ENCODE results near the gene ANKRA2.
"Not testable (repeated sequence)": the region's sequence is repeated elsewhere in the genome, so short reads cannot be mapped to it uniquely, and the experiment has no call there.

ANKRA2 gene

DNA sequence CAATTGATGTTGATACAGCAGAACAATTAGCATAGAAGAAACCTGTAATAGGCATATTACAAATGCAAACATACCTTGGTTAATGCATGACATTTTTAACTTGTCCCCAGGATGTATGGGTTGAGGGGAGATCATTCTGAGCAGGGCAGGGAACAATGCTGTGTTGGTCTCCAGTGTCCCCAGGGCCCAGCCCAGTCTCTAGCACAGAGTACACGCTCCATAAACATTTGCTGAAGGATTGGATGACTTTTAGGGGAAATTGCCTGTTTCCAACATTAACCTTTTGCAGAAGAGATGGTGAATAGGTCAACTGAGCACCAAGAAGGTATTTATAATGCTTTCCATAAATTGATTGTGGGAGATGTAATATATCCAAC, 20.0 kb downstream of the ANKRA2 start:
- no peak for DNase-seq

DNA sequence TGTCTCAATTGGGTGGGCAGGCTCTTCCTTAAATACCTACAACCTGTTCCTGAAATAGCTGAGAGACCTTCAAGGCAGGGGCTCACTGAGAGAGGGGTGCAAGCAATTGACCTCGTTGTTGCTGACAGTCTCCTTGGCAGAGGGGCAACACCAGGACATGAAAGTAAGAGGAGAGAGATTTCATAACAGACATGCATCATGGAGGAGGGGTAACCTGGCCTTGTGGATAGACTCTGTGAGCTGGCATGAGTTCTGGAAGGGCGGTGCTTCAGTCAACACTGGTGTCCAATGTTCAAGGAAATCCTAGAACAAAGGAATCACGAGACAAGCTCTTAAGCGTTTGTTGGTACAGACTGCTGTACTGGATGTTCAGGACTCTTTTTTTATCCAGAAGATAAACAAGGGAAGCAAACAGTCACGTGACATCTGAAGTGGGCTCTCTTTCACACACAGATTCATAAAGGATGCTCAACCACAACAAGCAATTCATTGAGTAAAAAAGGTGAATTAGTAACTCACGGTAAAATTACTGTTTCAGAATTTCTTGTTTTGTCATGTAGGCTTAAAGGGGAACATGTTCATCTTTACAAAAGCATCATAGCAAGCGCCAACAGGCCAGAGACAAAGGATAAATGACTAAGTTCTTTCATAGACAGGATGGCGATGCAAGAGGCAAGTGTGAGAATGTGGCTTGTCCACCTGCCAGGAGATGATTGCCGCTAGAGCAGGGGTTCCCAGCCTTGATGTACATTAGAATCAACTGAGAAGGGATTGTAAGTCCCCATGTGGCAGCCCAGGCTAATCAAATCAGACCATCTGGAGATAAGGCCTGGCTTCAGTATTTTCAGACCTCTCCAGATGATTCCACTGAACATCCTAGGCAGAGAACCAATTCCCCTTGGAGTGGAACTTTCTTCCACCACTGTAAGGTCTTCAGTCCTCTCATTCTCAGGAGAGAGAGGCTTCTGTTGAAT, 20.7 kb downstream of the ANKRA2 start:
- DNase-seq, result no peak

DNA sequence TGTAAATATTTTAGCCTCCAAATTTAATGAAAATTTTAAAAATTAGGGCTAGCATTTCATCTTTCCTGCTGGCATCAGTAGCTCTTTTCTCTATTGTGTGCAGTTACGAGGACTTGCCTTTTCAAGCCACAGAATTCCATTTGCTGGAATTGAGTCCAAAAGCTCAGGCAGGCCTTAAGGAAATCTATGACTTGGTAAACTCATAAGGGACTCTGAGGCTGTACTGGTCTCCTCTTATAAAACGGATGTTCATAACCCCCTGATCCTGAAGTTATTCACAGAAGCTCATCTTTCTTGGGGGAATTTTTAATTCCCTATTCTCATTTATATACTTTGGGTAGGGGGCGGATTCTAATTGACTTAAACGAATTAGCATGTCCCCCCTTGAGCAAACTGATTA, 23.4 kb downstream of the ANKRA2 start:
- no peak for DNase-seq

DNA sequence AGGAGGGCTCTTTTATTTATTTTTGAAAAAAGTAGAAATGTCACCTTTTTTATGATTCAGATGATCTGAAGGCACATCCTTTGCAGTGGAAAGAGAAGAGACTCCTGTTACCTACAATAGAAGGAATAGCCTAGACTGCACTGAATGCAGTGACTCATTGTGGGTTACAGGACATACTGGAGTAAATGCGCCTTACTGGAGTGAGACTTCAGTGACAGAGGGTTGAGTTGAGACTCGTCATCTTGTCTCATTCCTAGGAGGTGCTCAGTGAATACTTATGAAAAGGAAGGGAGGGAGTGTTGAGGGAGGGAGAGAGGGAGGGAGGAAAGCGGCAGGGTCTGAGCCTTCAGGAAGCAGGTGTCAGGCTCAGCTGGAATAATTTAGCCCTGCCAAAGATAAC, 25.2 kb downstream of the ANKRA2 start:
- DNase-seq, result no peak

DNA sequence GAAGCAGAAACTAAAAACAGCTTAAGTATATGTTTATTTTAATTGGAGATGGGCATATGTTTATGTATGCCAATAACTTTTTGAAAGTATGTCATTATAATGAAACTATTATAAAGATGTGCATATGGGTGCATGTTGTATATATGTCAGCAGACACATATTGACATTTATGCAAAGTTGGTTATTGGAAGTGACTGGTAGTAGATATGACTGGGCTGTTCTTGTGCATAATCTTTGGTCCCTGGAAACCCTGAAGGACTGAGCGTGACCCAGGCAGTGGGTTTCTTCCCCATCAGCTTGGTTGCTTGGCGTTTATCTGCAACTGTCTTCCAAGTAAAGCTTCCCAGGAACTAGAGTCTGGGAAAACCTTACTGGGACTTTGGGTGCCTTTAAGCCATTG, 25.7 kb downstream of the ANKRA2 start:
- no peak for DNase-seq

DNA sequence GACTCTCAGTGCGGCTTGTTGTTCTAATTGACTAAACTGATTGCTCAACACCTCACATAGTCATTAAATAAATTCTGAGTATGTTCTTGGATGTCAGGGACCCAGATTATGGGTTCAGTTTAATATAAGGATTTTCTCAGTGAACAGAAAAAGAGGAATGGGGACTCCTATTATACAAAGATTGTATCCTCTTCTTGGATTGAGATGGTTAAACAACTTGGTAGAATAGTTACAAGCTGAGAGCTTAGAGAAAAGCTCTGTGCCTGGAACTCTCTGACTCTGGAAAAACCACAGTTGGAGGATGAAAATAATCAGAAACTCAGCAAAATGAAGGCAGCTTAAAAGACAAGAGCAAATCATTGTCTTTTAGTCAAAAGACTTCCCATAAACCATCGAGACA, 30.5 kb downstream of the ANKRA2 start:
- DNase-seq, result no peak

DNA sequence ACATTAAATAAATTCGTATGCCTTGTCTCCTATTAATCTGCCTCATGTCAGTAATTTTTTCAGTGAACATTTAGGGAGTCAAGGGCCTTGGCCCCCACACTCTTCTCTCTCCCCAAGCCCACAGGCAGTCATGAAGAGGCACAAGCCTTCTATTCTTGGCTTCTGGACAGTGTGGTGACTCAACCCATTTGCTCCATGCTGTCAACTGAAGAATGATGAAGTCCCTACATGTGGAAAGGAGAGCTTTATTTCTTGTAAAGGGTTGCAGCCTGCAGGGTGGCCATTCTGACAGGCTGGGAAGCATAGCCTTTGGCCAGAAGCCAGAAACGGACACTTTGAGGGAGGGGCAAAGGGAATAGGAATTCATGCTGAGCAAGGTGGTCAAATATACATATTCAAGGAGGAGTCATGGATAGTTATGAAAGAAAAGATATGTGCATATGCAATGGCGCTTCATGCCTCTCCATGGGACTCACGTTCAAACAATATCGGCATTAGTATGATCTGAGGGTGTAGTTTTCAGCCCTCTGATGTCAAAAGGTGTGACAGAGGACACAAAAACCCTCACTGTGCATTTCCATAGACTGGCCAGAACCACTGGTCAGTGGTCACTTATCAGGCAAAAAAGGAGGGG, 31.3 kb downstream of the ANKRA2 start:
- no peak for DNase-seq

DNA sequence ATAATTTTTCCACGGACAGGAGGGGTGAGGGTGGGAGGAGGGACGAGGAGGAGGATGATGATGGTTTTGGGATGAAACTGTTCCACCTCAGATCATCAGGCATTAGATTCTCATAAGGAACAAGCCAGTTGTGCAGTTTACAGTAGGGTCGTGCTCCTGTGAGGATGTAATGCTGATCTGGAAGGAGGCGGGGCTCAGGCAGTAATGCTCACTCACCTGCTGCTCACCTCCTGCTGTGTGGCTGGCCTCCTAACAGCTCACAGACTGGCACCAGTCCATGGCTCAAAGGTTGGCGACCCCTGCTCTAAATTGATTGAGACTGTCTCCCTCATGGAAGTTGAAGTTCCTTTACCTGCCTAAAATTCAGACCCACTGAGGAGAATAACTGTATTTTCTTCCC, 33.2 kb downstream of the ANKRA2 start:
- no peak for DNase-seq

DNA sequence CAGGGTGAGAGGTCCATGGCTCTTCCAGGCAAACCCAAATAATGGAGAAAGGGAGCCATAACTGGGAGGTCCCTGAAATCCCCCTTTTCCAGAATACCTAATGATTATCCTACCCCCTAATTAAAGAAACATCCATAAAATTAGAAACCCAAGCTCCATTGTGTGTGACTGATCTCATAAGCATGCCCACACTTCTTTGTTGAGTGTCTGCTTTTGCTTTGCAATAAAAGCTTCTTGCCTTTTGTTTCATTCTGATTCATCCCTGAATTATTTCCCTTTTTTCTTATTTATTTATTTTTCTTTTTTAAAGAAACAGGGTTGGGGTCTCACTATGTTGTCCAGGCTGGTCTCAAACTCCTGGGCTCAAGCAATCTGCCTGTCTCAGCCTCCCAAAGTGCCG, 34.1 kb downstream of the ANKRA2 start:
- no peak for DNase-seq

DNA sequence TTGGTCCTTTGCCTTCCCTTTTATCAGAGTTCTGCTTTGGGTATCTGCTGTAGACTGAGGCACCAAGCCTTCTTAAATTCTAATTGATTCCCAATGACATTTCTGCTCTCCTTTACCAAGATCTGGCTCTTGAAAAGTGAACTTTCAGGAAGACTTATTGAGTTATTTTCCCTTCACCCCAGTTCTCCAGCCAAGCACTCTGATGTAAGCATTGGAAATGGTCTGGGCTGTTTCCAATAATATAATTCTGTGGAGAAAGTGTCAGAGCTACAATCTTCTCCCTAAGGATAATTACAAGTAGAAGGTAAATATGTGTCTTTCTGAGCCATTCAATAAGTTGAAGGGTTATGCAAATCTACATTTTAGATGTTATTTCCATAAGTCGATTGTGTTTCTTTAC, 36.4 kb downstream of the ANKRA2 start:
- DNase-seq, result no peak

DNA sequence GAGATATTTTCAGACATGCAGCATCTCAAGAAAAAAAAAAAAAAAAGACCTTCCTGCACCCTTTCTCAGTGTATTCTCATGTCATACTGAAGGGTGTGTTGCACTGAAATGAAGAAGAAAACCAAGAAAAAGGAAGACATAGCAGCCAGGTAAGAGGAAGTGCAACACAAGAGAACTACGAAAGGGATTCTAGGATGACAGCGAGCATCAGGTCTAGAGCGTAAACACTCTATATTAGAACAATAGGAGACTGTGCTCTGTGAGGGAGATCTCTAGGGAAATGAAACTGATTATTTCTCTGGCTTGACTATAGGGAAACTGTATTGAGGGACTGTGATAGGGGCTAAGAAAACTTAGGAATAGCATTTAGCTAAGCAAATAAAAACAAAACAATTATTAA, 37.2 kb downstream of the ANKRA2 start:
- DNase-seq, result no peak

DNA sequence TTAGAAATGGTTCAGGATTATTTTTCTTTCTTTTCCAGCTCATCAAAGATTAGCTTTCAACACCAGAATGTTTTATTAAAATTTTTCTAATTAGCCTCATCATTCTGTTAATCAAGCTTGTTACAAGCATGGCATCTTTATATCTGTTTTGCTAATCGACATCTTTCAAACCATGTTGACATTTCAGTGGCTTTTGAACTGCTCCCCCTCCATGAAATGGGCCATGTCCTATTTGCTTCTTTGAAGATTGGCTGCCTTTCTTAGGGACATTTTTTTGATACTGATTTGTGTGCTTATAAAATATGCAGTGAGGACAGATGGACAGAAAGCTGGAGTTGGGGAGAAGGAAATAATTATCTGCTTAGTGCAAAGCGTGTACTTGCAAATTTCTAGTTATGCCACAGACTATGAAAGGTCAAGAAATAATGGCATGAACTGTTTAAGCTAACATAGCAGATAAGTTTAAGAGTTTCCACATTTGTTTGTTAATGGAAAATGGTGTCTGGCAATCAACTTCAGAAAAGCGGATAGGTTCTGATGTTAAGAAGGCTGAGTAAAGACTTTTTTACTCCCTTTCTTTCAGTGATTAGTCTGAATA, 39.7 kb downstream of the ANKRA2 start:
- DNase-seq, result no peak

DNA sequence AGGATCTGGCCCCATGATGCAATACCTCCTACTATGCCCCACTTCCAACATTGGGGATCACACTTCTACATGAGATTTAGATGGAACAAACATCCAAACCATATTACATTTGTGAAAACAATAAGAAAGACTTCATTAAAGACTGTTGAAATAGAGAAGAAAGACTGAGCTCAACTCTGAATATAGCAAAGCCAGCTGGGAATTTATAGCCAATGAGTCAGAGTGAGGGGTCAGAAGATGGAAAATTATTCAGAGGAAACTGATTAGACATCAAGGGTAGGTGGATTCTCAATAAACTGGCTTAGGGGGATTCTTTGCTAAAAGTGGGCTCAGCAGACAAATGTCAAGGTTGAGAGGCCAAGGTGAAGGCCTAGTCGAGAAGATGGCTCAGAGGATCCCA, 41.6 kb downstream of the ANKRA2 start:
- DNase-seq, result no peak

DNA sequence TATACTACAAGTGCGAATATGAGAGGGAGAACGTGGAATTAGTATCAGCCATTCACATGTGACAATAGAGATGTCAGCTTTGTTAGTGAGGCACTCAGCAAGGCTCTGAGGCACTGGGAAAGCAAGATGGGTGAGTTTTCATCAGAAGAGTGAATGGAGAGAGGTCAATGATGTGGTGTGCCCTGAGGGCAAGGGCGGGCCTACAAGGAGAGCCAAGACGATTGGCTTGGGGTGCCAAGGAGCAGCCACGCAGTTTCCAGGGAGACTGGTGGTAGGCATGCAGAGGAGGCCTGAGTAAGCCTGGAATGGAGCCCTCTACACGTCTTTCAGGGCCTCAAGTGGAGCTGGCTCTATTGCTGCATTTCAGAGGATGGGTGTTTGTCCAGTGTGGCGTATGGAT, 42.5 kb downstream of the ANKRA2 start:
- no peak for DNase-seq

DNA sequence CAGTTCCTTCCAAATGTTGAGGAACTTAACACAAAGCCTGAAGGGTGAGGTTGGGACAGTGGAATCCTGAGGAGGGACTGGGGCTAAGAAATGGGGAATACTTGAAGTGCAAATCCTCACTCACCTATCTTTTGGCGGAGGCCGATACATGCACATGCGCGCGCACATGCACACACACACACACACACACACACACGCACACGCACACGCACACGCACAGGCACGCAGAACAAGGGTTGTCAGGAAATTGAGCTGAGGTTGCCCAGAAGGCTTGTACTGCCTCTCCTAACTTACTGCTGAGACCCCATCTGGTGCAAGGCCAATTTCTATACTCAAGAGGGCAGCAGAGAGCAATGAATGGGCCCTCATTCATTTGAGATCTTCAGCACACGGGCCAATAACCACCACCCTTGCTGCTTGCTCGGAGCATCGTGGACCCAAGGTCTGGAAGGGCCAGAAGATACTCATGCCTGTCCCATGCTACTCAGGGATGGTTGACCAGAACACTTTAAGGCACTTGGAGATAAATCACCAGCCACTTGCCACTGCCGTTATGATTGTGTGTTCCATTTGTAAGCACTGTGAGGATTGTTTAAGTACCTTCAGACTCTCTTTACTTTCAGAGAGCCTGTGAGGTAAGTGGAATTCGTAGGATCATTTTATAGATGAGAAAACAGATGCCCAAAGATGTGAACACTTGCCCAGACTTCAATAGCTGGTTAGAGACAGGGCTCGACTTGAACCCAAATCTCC, 45.7 kb downstream of the ANKRA2 start:
- DNase-seq, result peak; percentile 68

DNA sequence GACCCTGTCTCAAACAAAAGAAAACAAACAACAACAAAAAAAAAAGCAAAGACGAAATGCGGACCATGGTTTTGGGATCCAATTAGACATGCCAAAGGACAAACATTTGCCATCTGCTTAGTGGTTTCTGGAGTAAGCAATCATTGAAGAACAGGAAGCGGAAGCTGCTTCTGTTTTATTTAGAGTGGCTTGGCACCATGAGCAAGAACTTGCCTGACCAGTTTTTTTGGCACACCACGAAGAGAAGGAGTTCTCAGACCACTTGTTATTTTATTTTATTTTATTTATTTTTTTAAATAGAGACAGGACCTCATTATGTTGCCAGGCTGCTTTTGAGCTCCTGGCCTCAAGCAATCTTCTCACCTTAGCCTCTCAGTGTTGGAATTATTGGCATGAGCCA, 50.2 kb downstream of the ANKRA2 start:
- DNase-seq, result no peak

DNA sequence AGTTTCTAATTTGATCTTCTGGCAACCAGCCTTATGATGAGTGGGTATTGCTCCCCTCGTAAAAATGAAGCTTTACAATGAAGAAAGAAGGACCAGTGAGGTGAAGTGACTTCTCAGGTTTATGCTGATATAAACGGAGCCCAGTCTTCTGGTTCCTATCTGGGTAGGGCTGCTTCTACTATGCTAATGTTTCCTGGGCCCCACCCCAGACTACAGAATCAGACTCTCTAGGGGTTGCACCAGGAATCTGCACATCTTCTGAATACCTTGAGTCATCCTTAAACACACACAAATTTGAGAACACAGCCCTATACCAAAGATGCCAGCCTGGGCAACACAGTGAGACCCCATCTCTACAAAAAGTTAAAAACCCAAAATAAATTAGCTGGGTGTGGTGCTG, 51.0 kb downstream of the ANKRA2 start:
- DNase-seq, result no peak

DNA sequence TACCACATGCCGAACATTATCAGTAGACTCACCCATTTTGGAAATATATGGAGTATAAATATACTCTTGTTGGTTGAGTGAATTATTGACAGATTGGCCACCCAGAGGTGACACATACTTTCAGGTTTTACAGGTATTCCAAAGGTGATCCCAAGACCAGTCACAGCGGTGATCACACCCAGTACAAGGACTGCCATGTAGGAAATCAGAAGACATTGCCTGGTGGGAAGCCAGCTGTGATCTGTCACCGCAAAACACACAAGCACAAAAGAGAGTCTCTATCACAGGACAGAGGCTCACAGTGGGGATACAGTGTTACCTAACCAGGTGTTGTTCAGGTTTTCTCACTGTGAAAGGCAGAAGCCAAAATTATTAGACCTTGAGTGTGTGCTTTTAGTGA, 51.4 kb downstream of the ANKRA2 start:
- no peak for DNase-seq

DNA sequence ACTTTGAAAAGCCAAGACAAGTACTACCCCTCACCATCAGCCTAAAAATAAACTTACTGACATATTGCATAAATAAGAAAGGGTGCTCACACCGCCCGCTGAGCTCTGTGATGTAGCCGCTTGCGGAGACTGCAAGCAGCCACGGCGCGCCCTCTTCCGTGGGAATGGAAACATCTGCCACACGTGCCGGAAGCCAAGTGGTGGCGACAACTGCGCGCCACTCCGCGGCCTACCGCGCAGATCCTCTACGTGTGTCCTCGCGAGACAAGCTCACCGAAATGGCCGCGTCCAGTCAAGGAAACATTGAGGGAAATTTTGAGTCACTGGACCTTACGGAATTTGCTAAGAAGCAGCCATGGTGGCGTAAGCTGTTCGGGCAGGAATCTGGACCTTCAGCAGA, 56.9 kb downstream of the ANKRA2 start:
- not testable (repeated sequence) for DNase-seq

DNA sequence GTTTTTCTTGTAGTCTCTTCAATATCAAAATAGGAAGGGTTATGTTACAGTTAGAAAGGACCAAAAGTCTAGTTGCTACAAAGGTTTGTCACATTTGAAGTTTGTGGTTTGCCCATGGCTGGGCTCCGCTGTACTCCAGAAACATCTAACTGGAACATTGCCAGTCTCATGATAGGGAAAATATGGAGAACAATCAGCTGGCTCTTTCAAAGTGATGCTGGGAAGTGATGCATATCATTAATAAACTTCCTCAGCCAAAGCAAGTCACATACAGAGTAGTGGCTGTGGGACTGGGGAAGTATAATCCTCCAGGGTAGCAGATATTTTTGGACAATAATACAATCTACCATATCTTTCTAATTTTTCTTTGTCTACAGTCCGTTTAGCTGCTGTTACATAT, 58.4 kb downstream of the ANKRA2 start:
- no peak for DNase-seq

DNA sequence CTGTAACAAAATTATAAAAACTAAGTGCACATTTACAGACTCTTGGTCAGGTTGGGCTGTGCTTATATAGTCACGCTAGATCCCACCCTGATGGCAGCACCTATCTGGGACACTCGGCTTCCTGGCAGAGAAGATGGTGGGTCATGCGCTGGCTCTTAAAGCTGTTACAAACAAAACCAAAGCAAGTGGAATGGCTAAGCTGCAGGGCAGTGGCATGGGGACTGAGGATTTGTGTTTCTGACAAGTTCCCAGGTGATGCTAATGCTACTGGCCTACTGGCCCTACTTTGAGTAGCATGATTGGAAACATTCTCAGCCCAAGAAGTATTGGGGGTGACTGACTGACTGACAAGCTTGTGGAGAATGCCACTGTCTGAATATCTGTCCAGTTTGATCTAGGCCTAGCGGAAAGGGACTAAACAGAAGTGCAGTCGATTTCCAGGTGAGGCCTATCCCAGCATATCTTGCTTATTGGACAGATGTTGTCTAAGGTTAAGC, 58.9 kb downstream of the ANKRA2 start:
- DNase-seq, result no peak

Measured in activated CD8-positive, alpha-beta memory T cell treated with anti-CD3 and anti-CD28 coated beads, Interleukin-2, amount 50 U/mL, for 48 hours (primary cell).